IMR-90 (cell line): ENCODE data around the gene SLC18A2. TPM values are rescaled to one million over a fixed set of nuclear protein-coding genes. Genes with fewer than 3 reads are reported as not detected.

Source experiments
- ATAC-seq: fragments of 200-7000 bp; cut with Tn5 transposase; 2 replicates; pipeline ENCODE4 v1.9.1; 2020; ENCODE audit warnings: low read depth, mild to moderate bottlenecking, moderate library complexity
- BruUV-seq: library from RNA; stranded (reverse); fragments of 400-500 nt; replicated peaks from 2 replicates; lab custom pipeline; 2021; lab: Mats Ljungman, UMichigan
- CTCF ChIA-PET: fragments of 300-600 bp; formaldehyde crosslinking; extraction: SDS; loops from one replicate; lab custom pipeline; 2021; ENCODE audit warnings: antibody characterized with exemption; lab: Yijun Ruan, JAX
- POLR2A ChIA-PET: fragments of 300-600 bp; sonication (Branson Sonifier 250); formaldehyde crosslinking; loops from one replicate; lab custom pipeline; 2022; ENCODE audit warnings: antibody characterized with exemption; ENCODE audit not compliant: unreplicated experiment; lab: Charles Lee
- DNase-seq: peaks from one replicate; pipeline ENCODE4 v3.0.0; 2013
- H2AFZ ChIP-seq: replicated peaks from 2 replicates; pipeline ENCODE3; 2013; ENCODE audit warnings: low read length, mild to moderate bottlenecking; ENCODE audit not compliant: poor library complexity
- H2AK5ac ChIP-seq: 2 replicates; pipeline ENCODE4 v1.6.1; 2013; ENCODE audit warnings: low read depth, low read length, inconsistent platforms
- H2AK9ac ChIP-seq: replicated peaks from 2 replicates; pipeline ENCODE3; 2013; ENCODE audit warnings: mild to moderate bottlenecking, low read depth, low read length, moderate library complexity; ENCODE audit not compliant: poor library complexity
- H2BK120ac ChIP-seq: 2 replicates; pipeline ENCODE4 v1.6.1; 2013; ENCODE audit warnings: low read depth, low read length, inconsistent platforms
- H2BK15ac ChIP-seq: 3 replicates; pipeline ENCODE4 v1.6.1; 2013; ENCODE audit warnings: low read depth, low read length, inconsistent platforms
- H2BK20ac ChIP-seq: 2 replicates; pipeline ENCODE4 v1.6.1; 2013; ENCODE audit warnings: low read depth, mild to moderate bottlenecking, inconsistent platforms, low read length, moderate library complexity
- H2BK5ac ChIP-seq: 2 replicates; pipeline ENCODE4 v1.6.1; 2013; ENCODE audit warnings: mild to moderate bottlenecking, low read depth, low read length, inconsistent platforms; ENCODE audit not compliant: poor library complexity, severe bottlenecking
- H3K14ac ChIP-seq: replicated peaks from 2 replicates; pipeline ENCODE4 v1.6.1; 2013; ENCODE audit warnings: low read depth, low read length, inconsistent platforms
- H3K18ac ChIP-seq: 2 replicates; pipeline ENCODE4 v1.6.1; 2013; ENCODE audit warnings: low read depth, low read length, control low read depth
- H3K23ac ChIP-seq: 2 replicates; pipeline ENCODE4 v1.6.1; 2013; ENCODE audit warnings: low read depth, low read length, inconsistent platforms
- H3K27ac ChIP-seq: 2 replicates; pipeline ENCODE4 v1.5.1; 2013; ENCODE audit warnings: mild to moderate bottlenecking, control low read depth, low read length; ENCODE audit not compliant: insufficient read depth
- H3K27me3 ChIP-seq: 2 replicates; pipeline ENCODE4 v1.6.1; 2013; ENCODE audit warnings: low read length; ENCODE audit not compliant: control insufficient read depth, insufficient read depth
- H3K36me3 ChIP-seq: 2 replicates; pipeline ENCODE4 v1.6.1; 2013; ENCODE audit warnings: low read length, mixed read lengths; ENCODE audit not compliant: control insufficient read depth, insufficient read depth
- H3K4ac ChIP-seq: 2 replicates; pipeline ENCODE4 v1.6.1; 2013; ENCODE audit warnings: low read depth, low read length, inconsistent platforms
- H3K4me1 ChIP-seq: 2 replicates; pipeline ENCODE4 v1.6.1; 2013; ENCODE audit warnings: low read length, mixed read lengths; ENCODE audit not compliant: control insufficient read depth, insufficient read depth
- H3K4me2 ChIP-seq: 2 replicates; pipeline ENCODE4 v1.6.1; 2013; ENCODE audit warnings: low read depth, mild to moderate bottlenecking, control low read depth, low read length, moderate library complexity
- H3K4me3 ChIP-seq: 2 replicates; pipeline ENCODE4 v1.5.1; 2013; ENCODE audit warnings: low read depth, mild to moderate bottlenecking, control low read depth, low read length, moderate library complexity; ENCODE audit not compliant: insufficient read depth
- H3K56ac ChIP-seq: 2 replicates; pipeline ENCODE4 v1.6.1; 2013; ENCODE audit warnings: low read length, inconsistent platforms; ENCODE audit not compliant: insufficient read depth; ENCODE audit errors: extremely low read depth
- H3K79me1 ChIP-seq, 2 experiments: 2 replicates each; pipeline ENCODE4 v1.6.1; 2013; ENCODE audit warnings: low read length in 2 of 2, inconsistent platforms in 1 of 2, low read depth in 1 of 2
- H3K9ac ChIP-seq: 2 replicates; pipeline ENCODE4 v1.6.1; 2013; ENCODE audit warnings: low read depth, low read length, control low read depth
- H3K9me1 ChIP-seq: 2 replicates; pipeline ENCODE4 v1.6.1; 2013; ENCODE audit warnings: low read length, inconsistent platforms; ENCODE audit not compliant: insufficient read depth
- H3K9me3 ChIP-seq: 2 replicates; pipeline ENCODE4 v1.6.1; 2013; ENCODE audit warnings: low read length; ENCODE audit not compliant: control insufficient read depth, insufficient read depth
- H4K20me1 ChIP-seq: 2 replicates; pipeline ENCODE4 v1.6.1; 2013; ENCODE audit warnings: low read length, inconsistent platforms; ENCODE audit not compliant: insufficient read depth
- H4K5ac ChIP-seq: 2 replicates; pipeline ENCODE4 v1.6.1; 2013; ENCODE audit warnings: mild to moderate bottlenecking, low read depth, low read length, control low read depth
- H4K8ac ChIP-seq, 2 experiments: 2 replicates each; pipeline ENCODE4 v1.6.1; 2013; ENCODE audit warnings: low read depth in 2 of 2, low read length in 2 of 2, control low read depth in 1 of 2, inconsistent platforms in 1 of 2
- H4K91ac ChIP-seq: 2 replicates; pipeline ENCODE4 v1.6.1; 2013; ENCODE audit warnings: low read depth, low read length, inconsistent platforms; ENCODE audit not compliant: insufficient read depth
- ELK1 ChIP-seq: fragments of 150-350 bp; IDR thresholded peaks from 2 replicates; pipeline ENCODE4 v1.6.1; 2016; ENCODE audit warnings: low read depth, mild to moderate bottlenecking, low read length, moderate library complexity, borderline replicate concordance
- MAFK ChIP-seq: IDR thresholded peaks from 2 replicates; pipeline ENCODE4 v1.6.1; 2012; ENCODE audit warnings: low read depth, low read length, improper control_type of control experiment
- MAZ ChIP-seq: IDR thresholded peaks from 2 replicates; pipeline ENCODE4 v1.6.1; 2012; ENCODE audit warnings: low read depth, mild to moderate bottlenecking, low read length, improper control_type of control experiment, moderate library complexity, borderline replicate concordance
- RCOR1 ChIP-seq: IDR thresholded peaks from 2 replicates; pipeline ENCODE4 v1.6.1; 2012; ENCODE audit warnings: mild to moderate bottlenecking, low read length, improper control_type of control experiment; ENCODE audit not compliant: insufficient replicate concordance
- WGBS, 2 experiments: methylation state at CpG; one replicate each; pipeline versions ENCODE4 v1.1.5 to v1.1.7; 2013; ENCODE audit warnings: missing lambda C conversion rate in 2 of 2; ENCODE audit not compliant: insufficient read length in 1 of 2; ENCODE audit errors: extremely low coverage in 2 of 2; 5-methylcytosine and 5-hydroxymethylcytosine counted together
- dilution Hi-C: fragments of 300-500 bp; cut with HindIII; formaldehyde crosslinking; loops from one replicate; pipeline ENCODE4 v1.14.3; 2018; ENCODE audit warnings: low sequenced_read_pairs; ENCODE audit not compliant: unreplicated experiment
- in situ Hi-C: fragments of 300-500 bp; cut with MboI; formaldehyde crosslinking; loops from 3 replicates; pipeline ENCODE4 v1.14.3; 2019; ENCODE audit warnings: low sequenced_read_pairs, inconsistent platforms, mixed read lengths
- intact Hi-C: fragments of 100-400 bp; cut with micrococcal nuclease; formaldehyde crosslinking; loops from 2 replicates; pipeline ENCODE4 v1.10.0; 2022
- polyA plus RNA-seq, 3 experiments: library from polyadenylated mRNA; depleted of rRNA; stranded (reverse); fragments of >200 nt; gene quantifications; 2 replicates each; pipeline ENCODE4 v1.2.3, GENCODE V29; 2012; ENCODE audit warnings: low replicate concordance in 1 of 3
- total RNA-seq: library from RNA; depleted of rRNA; stranded (reverse); fragments of >200 nt; gene quantifications from 2 replicates; pipeline ENCODE4 v1.2.3, GENCODE V29; 2012

Gene SLC18A2
- total and polyA plus RNA-seq, 2 of the 4 experiments (the other 2 are of a cell fraction) = not detected

GRCh38 chr10:117254774-117255735 lies 14.1 kb downstream of the SLC18A2 start (continued):
- TF ChIP-seq MAFK = no peak

GRCh38 chr10:117255835-117256460 lies 15.0 kb downstream of the SLC18A2 start:
- H4K91ac ChIP-seq = no peak overlapping the region
- H3K27me3 ChIP-seq = peaks cover 7% of the 10 kb centered on the region
- no peaks in the 10 kb centered on the region for H3K4me1 ChIP-seq

More at GRCh38 chr10:117255835-117256460, 15.0 kb downstream of the SLC18A2 start:
- Histone ChIP-seq H3K18ac (no peak overlapping the region), H3K4ac (no peak overlapping the region), H2AK5ac (no peak overlapping the region), H2AFZ (no peak overlapping the region), H2BK20ac (no peak overlapping the region), H2BK15ac (no peak overlapping the region), H3K9me3 (no peaks in the 10 kb centered on the region), H2BK5ac (no peak overlapping the region), H3K56ac (no peak overlapping the region), H2AK9ac (peak overlapping the region; percentile 33), H3K23ac (no peak overlapping the region), H3K36me3 (no peaks in the 10 kb centered on the region), H2BK120ac (no peak overlapping the region), H3K4me2 (no peak overlapping the region), H3K9ac (no peak overlapping the region), H3K79me1 (no peaks in the 10 kb centered on the region), H4K5ac (no peak overlapping the region), H3K9me1 (no peaks in the 10 kb centered on the region), H3K14ac (no peak overlapping the region), H4K8ac (no peak overlapping the region), H4K20me1 (no peaks in the 10 kb centered on the region), H3K27ac (no peak overlapping the region), H3K4me3 (no peak overlapping the region)
- BruUV-seq = no TSS peak
- CTCF ChIA-PET = no interaction called here
- 77% methylated on average over 5 of the region's 9 CpGs; no CpG with 5 or more reads in 1 of the 2 experiments for WGBS, 2 experiments
- no peak for DNase-seq
- intact Hi-C loops = no loop called here
- dilution Hi-C loops = no loop called here
- no peak for TF ChIP-seq MAFK
- TF ChIP-seq MAZ = no peak
- no peak for TF ChIP-seq ELK1
- no peak for TF ChIP-seq RCOR1
- POLR2A ChIA-PET = no interaction called here
- in situ Hi-C loops = no loop called here
- ATAC-seq = no peak
